ENCODE results near the gene PDAP1. TPM values are rescaled to one million over a fixed set of nuclear protein-coding genes. Genes with fewer than 3 reads are reported as not detected.
A peak's percentile ranks its signal among the peaks of the same experiment; 100 is the strongest.

Gene PDAP1
- total RNA-seq, 4 donors from 2014 or later = 47.2 to 68.5 (median 48.3) TPM

DNA sequence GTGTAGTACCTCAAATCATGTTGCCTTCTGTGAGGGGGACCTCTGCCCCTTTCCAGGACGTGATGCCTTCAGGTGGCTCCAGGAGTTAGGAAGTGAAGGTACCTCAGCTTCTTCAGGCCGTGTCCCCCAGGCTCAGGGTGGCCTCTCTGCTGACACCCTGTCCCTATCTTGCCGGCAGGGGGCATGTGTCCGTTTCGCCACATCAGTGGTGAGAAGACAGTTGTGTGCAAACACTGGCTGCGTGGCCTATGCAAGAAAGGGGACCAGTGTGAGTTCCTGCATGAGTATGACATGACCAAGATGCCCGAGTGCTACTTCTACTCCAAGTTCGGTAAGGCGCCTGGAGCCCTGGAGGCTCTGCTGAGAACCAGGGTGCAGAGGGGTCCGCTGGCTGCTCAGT, 39.5 kb upstream of the PDAP1 start:
- Histone ChIP-seq H3K27me3 (no peaks in the 10 kb centered on the region), H3K4me3 (no peak overlapping the region), H3K4me1 (peaks cover 7% of the 10 kb centered on the region), H3K27ac (no peak overlapping the region), H3K9me3 (no peaks in the 10 kb centered on the region), H3K36me3 (peaks cover 95% of the 10 kb centered on the region)
- DNase-seq (ENCODE audit: low spot score in 2 of 2) = no peak
- WGBS = 90% methylated on average over 10 of the region's 10 CpGs
- TF ChIP-seq POLR2AphosphoS5 (IDR thresholded peaks at IDR 0.05) (no peak), EP300 (IDR thresholded peaks at IDR 0.05) (no peak), POLR2A (IDR thresholded peaks at IDR 0.05) (no peak)
- TF ChIP-seq, protein P1, sequence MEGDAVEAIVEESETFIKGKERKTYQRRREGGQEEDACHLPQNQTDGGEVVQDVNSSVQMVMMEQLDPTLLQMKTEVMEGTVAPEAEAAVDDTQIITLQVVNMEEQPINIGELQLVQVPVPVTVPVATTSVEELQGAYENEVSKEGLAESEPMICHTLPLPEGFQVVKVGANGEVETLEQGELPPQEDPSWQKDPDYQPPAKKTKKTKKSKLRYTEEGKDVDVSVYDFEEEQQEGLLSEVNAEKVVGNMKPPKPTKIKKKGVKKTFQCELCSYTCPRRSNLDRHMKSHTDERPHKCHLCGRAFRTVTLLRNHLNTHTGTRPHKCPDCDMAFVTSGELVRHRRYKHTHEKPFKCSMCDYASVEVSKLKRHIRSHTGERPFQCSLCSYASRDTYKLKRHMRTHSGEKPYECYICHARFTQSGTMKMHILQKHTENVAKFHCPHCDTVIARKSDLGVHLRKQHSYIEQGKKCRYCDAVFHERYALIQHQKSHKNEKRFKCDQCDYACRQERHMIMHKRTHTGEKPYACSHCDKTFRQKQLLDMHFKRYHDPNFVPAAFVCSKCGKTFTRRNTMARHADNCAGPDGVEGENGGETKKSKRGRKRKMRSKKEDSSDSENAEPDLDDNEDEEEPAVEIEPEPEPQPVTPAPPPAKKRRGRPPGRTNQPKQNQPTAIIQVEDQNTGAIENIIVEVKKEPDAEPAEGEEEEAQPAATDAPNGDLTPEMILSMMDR (IDR thresholded peaks at IDR 0.05) = no peak

DNA sequence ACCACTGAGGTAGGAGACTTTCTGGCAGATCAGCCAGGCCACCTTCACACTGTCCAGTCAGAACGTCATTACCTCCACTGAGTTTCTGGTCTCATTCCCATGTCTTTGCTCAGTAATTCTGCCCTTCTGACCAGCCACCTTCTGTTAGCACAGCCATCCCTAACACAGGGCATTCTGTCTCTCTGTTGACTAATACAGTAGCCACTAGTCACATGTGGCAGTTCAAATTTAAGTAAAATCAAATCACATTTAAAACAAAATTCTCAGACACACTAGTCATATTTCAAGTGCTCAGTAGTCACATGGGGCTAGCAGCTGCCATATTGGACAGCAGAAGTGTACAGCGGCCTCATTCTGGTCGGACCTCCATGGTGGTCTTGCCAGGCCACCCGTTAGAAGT, 37.7 kb upstream of the PDAP1 start:
- WGBS = 87% methylated on average over 4 of the region's 4 CpGs

DNA sequence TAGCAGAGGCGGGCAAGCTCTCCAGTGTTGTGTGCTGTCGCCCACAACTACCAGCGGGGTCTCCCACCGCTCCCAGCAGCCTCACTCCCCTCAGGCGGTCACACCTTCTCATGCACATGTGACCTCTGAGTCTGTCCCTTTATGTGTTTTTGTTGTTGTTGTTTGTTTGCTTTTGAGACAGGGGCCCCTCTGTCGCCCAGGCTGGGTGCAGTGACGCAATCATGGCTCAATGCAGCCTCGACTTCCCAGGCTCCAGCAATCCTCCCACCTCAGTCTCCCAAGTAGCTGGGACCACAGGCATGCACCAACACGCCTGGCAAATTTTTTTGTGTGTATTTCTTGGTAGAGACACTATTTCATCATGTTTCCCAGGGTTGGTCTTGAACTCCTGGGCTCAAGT, 31.8 kb upstream of the PDAP1 start:
- Histone ChIP-seq H3K27ac (no peak overlapping the region), H3K4me1 (peaks cover 37% of the 10 kb centered on the region), H3K36me3 (peaks cover 25% of the 10 kb centered on the region), H3K27me3 (no peaks in the 10 kb centered on the region), H3K9me3 (no peaks in the 10 kb centered on the region), H3K4me3 (peak overlapping the region; percentile 100)
- TF ChIP-seq EP300 (IDR thresholded peaks at IDR 0.05) = no peak
- no peak for TF ChIP-seq POLR2A (IDR thresholded peaks at IDR 0.05)
- TF ChIP-seq, protein P1 (IDR thresholded peaks at IDR 0.05) = no peak
- TF ChIP-seq POLR2AphosphoS5 (IDR thresholded peaks at IDR 0.05) = no peak
- no peak for DNase-seq (ENCODE audit: low spot score in 2 of 2)
- 62% methylated on average over 9 of the region's 9 CpGs for WGBS

More for the DNA sequence above, 37.7 kb upstream of the PDAP1 start:
- H3K9me3 ChIP-seq = no peaks in the 10 kb centered on the region
- DNase-seq (ENCODE audit: low spot score in 2 of 2) = no peak
- TF ChIP-seq POLR2A (IDR thresholded peaks at IDR 0.05) (no peak), POLR2AphosphoS5 (IDR thresholded peaks at IDR 0.05) (no peak), EP300 (IDR thresholded peaks at IDR 0.05) (no peak)
- TF ChIP-seq, protein P1 (IDR thresholded peaks at IDR 0.05) = no peak
- peaks cover 11% of the 10 kb centered on the region for H3K4me1 ChIP-seq
- peaks cover 80% of the 10 kb centered on the region for H3K36me3 ChIP-seq
- H3K4me3 ChIP-seq = no peak overlapping the region
- no peak overlapping the region for H3K27ac ChIP-seq
- H3K27me3 ChIP-seq = no peaks in the 10 kb centered on the region

DNA sequence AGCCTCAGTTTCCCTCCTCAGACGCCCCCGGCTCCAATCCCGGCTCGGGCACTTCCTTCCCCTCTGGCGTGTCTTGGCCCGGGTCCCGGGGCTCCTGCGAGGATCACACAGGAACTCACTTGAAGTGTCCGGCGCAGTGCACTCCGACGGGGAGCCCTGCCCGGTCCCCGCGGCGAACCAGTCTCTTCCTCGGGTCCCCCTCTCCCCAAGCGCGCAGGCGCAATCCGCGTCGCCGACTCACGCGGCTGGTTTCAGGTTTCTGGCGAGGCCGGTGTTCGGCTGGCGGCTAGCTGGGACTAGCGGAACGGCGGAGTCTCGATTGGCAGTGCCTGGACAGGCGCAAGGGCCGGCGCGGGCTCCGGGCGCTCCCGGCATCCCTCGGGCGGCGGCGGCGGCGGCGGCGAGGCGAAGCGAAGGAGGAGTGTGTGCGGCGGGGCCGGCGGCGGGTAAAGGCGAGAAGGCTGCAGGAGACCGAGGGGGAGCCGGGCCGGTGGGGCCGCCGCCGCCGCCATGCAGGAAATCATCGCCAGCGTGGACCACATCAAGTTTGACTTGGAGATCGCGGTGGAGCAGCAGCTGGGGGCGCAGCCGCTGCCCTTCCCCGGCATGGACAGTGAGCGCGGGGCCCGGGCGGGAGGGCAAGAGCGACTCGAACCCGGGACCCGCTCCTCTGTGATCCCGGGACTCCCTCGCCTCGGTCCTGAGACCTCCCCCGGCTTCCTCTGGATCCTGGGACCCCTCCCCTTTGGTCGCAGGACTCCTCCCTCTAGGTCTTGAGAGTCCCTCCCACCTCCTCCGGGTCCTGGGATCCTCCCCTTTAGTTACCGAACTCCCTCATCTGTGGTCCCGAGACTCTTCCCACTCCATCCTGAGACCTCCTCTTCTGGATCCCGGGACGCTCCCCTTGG, 30.4 kb upstream of the PDAP1 start, which contains the start of the genes CPSF4 and PTCD1:
CPSF4 (plus strand) TSS at position 371 of the 908 bp plus-strand sequence; CDS start at position 511, 140 bp downstream.
PTCD1 (minus strand) TSS at position 226 of the 908 bp plus-strand sequence. CDS start 3,556 bp downstream, outside the sequence.
- H3K9me3 ChIP-seq = no peaks in the 10 kb centered on the region
- TF ChIP-seq POLR2A (IDR thresholded peaks at IDR 0.05) (peak in 1 of 2 donors; percentile 6), POLR2AphosphoS5 (IDR thresholded peaks at IDR 0.05) (peak in 2 of 3 donors; percentile 14 to 45), EP300 (IDR thresholded peaks at IDR 0.05) (no peak)
- TF ChIP-seq, protein P1 (IDR thresholded peaks at IDR 0.05) = no peak
- peak within 1 kb of the TSS; percentile 100 for H3K4me3 ChIP-seq
- WGBS = 0% methylated on average over 50 of the region's 89 CpGs
- peak within 1 kb of the TSS; percentile 90 for H3K27ac ChIP-seq
- peaks cover 37% of the 10 kb centered on the region for H3K4me1 ChIP-seq
- no peaks in the 10 kb centered on the region for H3K27me3 ChIP-seq
- H3K36me3 ChIP-seq = peaks cover 24% of the 10 kb centered on the region
- DNase-seq (ENCODE audit: low spot score in 2 of 2) = peak; percentile 97

DNA sequence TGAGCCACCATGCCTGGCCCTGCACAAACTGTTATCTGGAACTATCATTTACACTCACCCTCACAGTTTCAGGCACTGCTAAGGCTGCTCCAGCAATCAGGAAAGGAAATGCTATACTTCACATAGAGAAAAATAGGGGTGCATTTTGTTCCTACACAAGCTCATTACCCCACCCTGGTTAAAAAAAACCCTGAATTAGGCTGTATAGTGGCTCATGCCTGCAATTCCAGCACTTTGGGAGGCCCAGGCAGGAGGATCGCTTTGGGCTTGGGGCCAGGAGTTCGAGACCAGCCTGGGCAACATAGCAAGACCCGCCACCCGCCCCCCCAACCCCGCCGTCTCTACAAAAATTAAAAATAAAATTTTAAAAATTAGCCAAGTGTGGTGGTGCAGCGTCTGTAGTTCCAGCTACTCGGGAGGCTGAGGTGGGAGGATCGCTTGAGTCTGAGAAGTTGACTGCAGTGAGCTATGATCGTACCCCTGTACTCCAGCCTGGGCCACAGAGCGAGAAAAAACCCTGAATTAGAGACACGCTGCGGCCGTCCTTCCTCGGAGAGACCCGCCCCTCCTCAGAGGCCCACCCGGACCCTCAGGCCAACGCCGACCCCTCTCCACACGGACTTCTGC, 29.7 kb upstream of the PDAP1 start:
- Histone ChIP-seq H3K27me3 (no peaks in the 10 kb centered on the region), H3K27ac (peak overlapping the region; percentile 90), H3K4me1 (peaks cover 37% of the 10 kb centered on the region), H3K4me3 (peak overlapping the region; percentile 100), H3K36me3 (peaks cover 25% of the 10 kb centered on the region), H3K9me3 (no peaks in the 10 kb centered on the region)
- WGBS = 22% methylated on average over 16 of the region's 20 CpGs
- TF ChIP-seq EP300 (IDR thresholded peaks at IDR 0.05) = no peak
- TF ChIP-seq POLR2AphosphoS5 (IDR thresholded peaks at IDR 0.05) = no peak
- no peak for TF ChIP-seq POLR2A (IDR thresholded peaks at IDR 0.05)
- TF ChIP-seq, protein P1 (IDR thresholded peaks at IDR 0.05) = no peak
- DNase-seq (ENCODE audit: low spot score in 2 of 2) = no peak
